ENCODE measurements around the gene DNAJC8. TPM values are rescaled to one million over a fixed set of nuclear protein-coding genes. Genes with fewer than 3 reads are reported as not detected.

DNAJC8 gene
- polyA plus RNA-seq, 1 of the 3 experiments (the other 2 are of a cell fraction): 50.9 TPM

- H3K27ac ChIP-seq (ENCODE audit: low read depth in 2 of 2, low read length in 1 of 2): no peak overlapping the region
- no peaks in the 10 kb centered on the region for H3K27me3 ChIP-seq (ENCODE audit: insufficient read depth)
- no peak overlapping the region for H3K4me2 ChIP-seq
- ChIA-PET CTCF (interaction anchor here (1.5 kb wide), 1 partner anchor 116 kb away, joined by 6 read pairs; no protein-coding TSS in a partner anchor), POLR2A (interaction anchor here (0.6 to 1.6 kb wide), 2 partner anchors 8 to 88 kb away, joined by 3 to 4 read pairs; partner anchors contain the start of gene ATP5IF1)
- H3K9me3 ChIP-seq: no peaks in the 10 kb centered on the region
- H3F3A ChIP-seq (replicated peaks; ENCODE audit: insufficient read depth): peaks cover 22% of the 10 kb centered on the region
- 0 out of 2 replicates have a peak, but pooled peaks cover 3% of the 10 kb centered on the region for H3K79me2 ChIP-seq (ENCODE audit: insufficient read depth)
- H3K4me1 ChIP-seq (ENCODE audit: control insufficient read depth in 1 of 2, insufficient read depth in 2 of 2, low read depth in 1 of 2, low read length in 1 of 2): peaks cover 11% of the 10 kb centered on the region in 2 experiments; a peak in 3 of 4 replicates
- H3K4me3 ChIP-seq (ENCODE audit: low read depth in 2 of 2, low read length in 1 of 2): no peak overlapping the region
- H3K9ac ChIP-seq: no peak overlapping the region
- no peaks in the 10 kb centered on the region for H4K20me1 ChIP-seq (ENCODE audit: insufficient read depth)
- TF ChIP-seq IRF3 (IDR thresholded peaks at IDR 0.05; ENCODE audit: low read depth, low read length): no peak
- TF ChIP-seq REST (IDR thresholded peaks at IDR 0.05; ENCODE audit: low read depth, low read length): no peak
- TF ChIP-seq CTCF (IDR thresholded peaks at IDR 0.05): no peak
- no peak for TF ChIP-seq RFX5 (IDR thresholded peaks at IDR 0.05; ENCODE audit: low read length)
- TF ChIP-seq TAF1 (IDR thresholded peaks at IDR 0.05; ENCODE audit: borderline replicate concordance, low read depth, low read length): no peak
- TF ChIP-seq RCOR1 (IDR thresholded peaks at IDR 0.05; ENCODE audit: low read length): no peak
- no peak for TF ChIP-seq MEF2A (IDR thresholded peaks at IDR 0.05; ENCODE audit: borderline replicate concordance, low read depth)
- no peak for TF ChIP-seq JUND (IDR thresholded peaks at IDR 0.05)
- TF ChIP-seq FOXJ3 (CRISPR knock-in tag; IDR thresholded peaks at IDR 0.05): no peak
- no peak for TF ChIP-seq FOXM1 (IDR thresholded peaks at IDR 0.05; ENCODE audit: low read depth)
- TF ChIP-seq MAX (IDR thresholded peaks at IDR 0.05; ENCODE audit: low read depth): no peak
- no peak for DNase-seq
- 91% methylated on average over 2 of the region's 2 CpGs for WGBS (ENCODE audit: low lambda C conversion rate)
- peaks cover 2 to 5% of the 10 kb centered on the region in 2 experiments for H3K36me3 ChIP-seq (replicated peaks in 1 of 2; ENCODE audit: control insufficient read depth in 1 of 2, insufficient read depth in 2 of 2, low read length in 1 of 2)
- H2AFZ ChIP-seq (ENCODE audit: low read depth): no peak overlapping the region
- H3K9me2 ChIP-seq: no peaks in the 10 kb centered on the region
These were observed 11.0 kb upstream of the DNAJC8 start for GRCh38 chr1:28243685-28244311.
